Neuronal stem cell (in vitro differentiated cells): ENCODE data around the gene TEX38.
A peak's percentile ranks its signal among the peaks of the same experiment; 100 is the strongest.

Source experiments
- DNase-seq: peaks from one replicate; pipeline ENCODE4 v3.0.0-alpha.2; 2013; ENCODE audit warnings: low spot score
- H2AFZ ChIP-seq: one replicate; pipeline ENCODE4 v1.6.1; 2013; ENCODE audit warnings: mild to moderate bottlenecking, low read length, inconsistent platforms
- H2AK5ac ChIP-seq: 2 replicates; pipeline ENCODE4 v1.6.1; 2013; ENCODE audit warnings: low read depth, mild to moderate bottlenecking, inconsistent platforms, low read length, moderate library complexity, mixed read lengths
- H2BK120ac ChIP-seq: 2 replicates; pipeline ENCODE4 v1.6.1; 2013; ENCODE audit warnings: low read depth, mild to moderate bottlenecking, inconsistent platforms, low read length, moderate library complexity, mixed read lengths
- H2BK12ac ChIP-seq: one replicate; pipeline ENCODE4 v1.6.1; 2013; ENCODE audit warnings: low read length, inconsistent platforms
- H2BK15ac ChIP-seq: 2 replicates; pipeline ENCODE4 v1.6.1; 2013; ENCODE audit warnings: mild to moderate bottlenecking, low read length, inconsistent platforms, mixed read lengths
- H2BK5ac ChIP-seq: one replicate; pipeline ENCODE4 v1.6.1; 2013; ENCODE audit warnings: inconsistent platforms, mild to moderate bottlenecking, low read length, moderate library complexity
- H3K14ac ChIP-seq: one replicate; pipeline ENCODE4 v1.6.1; 2013; ENCODE audit warnings: low read length, inconsistent platforms
- H3K18ac ChIP-seq: 2 replicates; pipeline ENCODE4 v1.6.1; 2013; ENCODE audit warnings: low read length, inconsistent platforms
- H3K23ac ChIP-seq: 2 replicates; pipeline ENCODE4 v1.6.1; 2013; ENCODE audit warnings: low read depth, mild to moderate bottlenecking, mixed read lengths, low read length, inconsistent platforms; ENCODE audit not compliant: poor library complexity
- H3K27ac ChIP-seq: replicated peaks from 3 replicates; pipeline ENCODE4 v1.5.1; 2013; ENCODE audit warnings: low read length, inconsistent platforms
- H3K27me3 ChIP-seq, 3 experiments: 2 replicates each; pipeline ENCODE4 v1.6.1; 2013; ENCODE audit warnings: low read length in 3 of 3, mild to moderate bottlenecking in 2 of 3, inconsistent platforms in 1 of 3, low read depth in 1 of 3, mixed read lengths in 1 of 3, moderate library complexity in 1 of 3; ENCODE audit not compliant: control insufficient read depth in 3 of 3, insufficient read depth in 3 of 3
- H3K36me3 ChIP-seq, 2 donors: replicated peaks in 1 of 2; 2 replicates each; pipeline ENCODE4 v1.6.1; 2013; ENCODE audit warnings: low read length in 2 of 2; ENCODE audit not compliant: control insufficient read depth in 2 of 2, insufficient read depth in 2 of 2
- H3K4ac ChIP-seq: 2 replicates; pipeline ENCODE4 v1.6.1; 2013; ENCODE audit warnings: inconsistent platforms, mild to moderate bottlenecking, low read length, moderate library complexity
- H3K4me1 ChIP-seq, 2 donors: 1 replicate in 1 of 2; 2 replicates in 1 of 2; pipeline ENCODE4 v1.6.1; 2013; ENCODE audit warnings: low read length in 2 of 2, low read depth in 1 of 2; ENCODE audit not compliant: control insufficient read depth in 2 of 2, insufficient read depth in 1 of 2
- H3K4me2 ChIP-seq: one replicate; pipeline ENCODE4 v1.6.1; 2013; ENCODE audit warnings: mild to moderate bottlenecking, low read length, inconsistent platforms; ENCODE audit not compliant: insufficient read depth, poor library complexity, severe bottlenecking
- H3K4me3 ChIP-seq, 2 donors: 2 replicates each; pipeline ENCODE4 v1.5.1; 2013; ENCODE audit warnings: low read length in 2 of 2, mild to moderate bottlenecking in 2 of 2, inconsistent platforms in 1 of 2, moderate library complexity in 1 of 2
- H3K79me1 ChIP-seq: one replicate; pipeline ENCODE4 v1.6.1; 2013; ENCODE audit warnings: low read depth, mild to moderate bottlenecking, inconsistent platforms, low read length, moderate library complexity
- H3K9ac ChIP-seq: one replicate; pipeline ENCODE4 v1.6.1; 2013; ENCODE audit warnings: mild to moderate bottlenecking, low read depth, low read length, inconsistent platforms; ENCODE audit not compliant: poor library complexity
- H3K9me3 ChIP-seq, 2 donors: replicated peaks in 1 of 2; 2 replicates each; pipeline versions ENCODE3 to v1.6.1; 2013; ENCODE audit warnings: low read length in 2 of 2, mild to moderate bottlenecking in 2 of 2, inconsistent platforms in 1 of 2, low read depth in 1 of 2, mixed read lengths in 1 of 2, moderate library complexity in 1 of 2; ENCODE audit not compliant: control insufficient read depth in 2 of 2, insufficient read depth in 1 of 2
- H4K8ac ChIP-seq: one replicate; pipeline ENCODE4 v1.6.1; 2013; ENCODE audit warnings: low read depth, mild to moderate bottlenecking, inconsistent platforms, low read length, moderate library complexity
- H4K91ac ChIP-seq: one replicate; pipeline ENCODE4 v1.6.1; 2013; ENCODE audit warnings: low read length, low read depth, mild to moderate bottlenecking, inconsistent platforms; ENCODE audit not compliant: poor library complexity
- WGBS, 2 donors: extraction: QIAGEN DNeasy Blood & Tissue Kit; methylation state at CpG; one replicate each; pipeline ENCODE4 v1.1.7; 2013; ENCODE audit warnings: missing lambda C conversion rate in 2 of 2, mixed read lengths in 1 of 2; ENCODE audit not compliant: insufficient read length in 2 of 2, insufficient replicate concordance in 1 of 2; ENCODE audit errors: extremely low coverage in 2 of 2; 5-methylcytosine and 5-hydroxymethylcytosine counted together

TEX38 gene

GRCh38 chr1:46721204-46721603, 49.5 kb downstream of the TEX38 start:
- Histone ChIP-seq H3K27me3 (peaks cover 0 to 13% (median 0%) of the 10 kb centered on the region in 3 experiments), H3K4me1 (peaks cover 14 to 26% of the 10 kb centered on the region in 2 donors), H3K4me2 (no peak overlapping the region), H3K14ac (no peak overlapping the region), H4K8ac (no peak overlapping the region), H3K9ac (no peak overlapping the region), H2BK15ac (no peak overlapping the region), H4K91ac (no peak overlapping the region), H3K18ac (no peak overlapping the region), H3K27ac (no peak overlapping the region), H3K9me3 (no peaks in the 10 kb centered on the region), H2AK5ac (no peak overlapping the region), H2BK120ac (no peak overlapping the region), H3K23ac (no peak overlapping the region), H3K4ac (no peak overlapping the region), H3K4me3 (no peak overlapping the region), H2AFZ (no peak overlapping the region), H2BK5ac (peak overlapping the region; percentile 73), H3K79me1 (peaks cover 2% of the 10 kb centered on the region), H2BK12ac (no peak overlapping the region), H3K36me3 (peaks cover 0 to 11% of the 10 kb centered on the region in 2 donors)
- WGBS, 2 donors, result no CpG with 5 or more reads among the region's 1 CpG
- DNase-seq, result no peak

- no CpG with 5 or more reads among the region's 3 CpGs for WGBS, 2 donors
- Histone ChIP-seq H3K23ac (peak overlapping the region; percentile 12), H3K9me3 (no peaks in the 10 kb centered on the region), H3K4me2 (no peak overlapping the region), H3K36me3 (peaks cover 0 to 5% of the 10 kb centered on the region in 2 donors), H2AK5ac (no peak overlapping the region), H3K4me3 (no peak overlapping the region), H3K18ac (no peak overlapping the region), H3K79me1 (peaks cover 2% of the 10 kb centered on the region), H3K14ac (no peak overlapping the region), H3K4ac (peak overlapping the region; percentile 5), H2BK120ac (no peak overlapping the region), H3K27ac (no peak overlapping the region), H2BK5ac (peak overlapping the region; percentile 73), H3K9ac (no peak overlapping the region), H2BK15ac (no peak overlapping the region), H2BK12ac (no peak overlapping the region), H4K91ac (no peak overlapping the region), H3K27me3 (peaks cover 0 to 13% (median 0%) of the 10 kb centered on the region in 3 experiments), H4K8ac (no peak overlapping the region), H3K4me1 (peaks cover 14 to 26% of the 10 kb centered on the region in 2 donors), H2AFZ (no peak overlapping the region)
- no peak for DNase-seq
Observed at GRCh38 chr1:46721686-46722205, 50.1 kb downstream of the TEX38 start.
